ENCODE data around the gene LEMD1.

The LEMD1 gene

DNA sequence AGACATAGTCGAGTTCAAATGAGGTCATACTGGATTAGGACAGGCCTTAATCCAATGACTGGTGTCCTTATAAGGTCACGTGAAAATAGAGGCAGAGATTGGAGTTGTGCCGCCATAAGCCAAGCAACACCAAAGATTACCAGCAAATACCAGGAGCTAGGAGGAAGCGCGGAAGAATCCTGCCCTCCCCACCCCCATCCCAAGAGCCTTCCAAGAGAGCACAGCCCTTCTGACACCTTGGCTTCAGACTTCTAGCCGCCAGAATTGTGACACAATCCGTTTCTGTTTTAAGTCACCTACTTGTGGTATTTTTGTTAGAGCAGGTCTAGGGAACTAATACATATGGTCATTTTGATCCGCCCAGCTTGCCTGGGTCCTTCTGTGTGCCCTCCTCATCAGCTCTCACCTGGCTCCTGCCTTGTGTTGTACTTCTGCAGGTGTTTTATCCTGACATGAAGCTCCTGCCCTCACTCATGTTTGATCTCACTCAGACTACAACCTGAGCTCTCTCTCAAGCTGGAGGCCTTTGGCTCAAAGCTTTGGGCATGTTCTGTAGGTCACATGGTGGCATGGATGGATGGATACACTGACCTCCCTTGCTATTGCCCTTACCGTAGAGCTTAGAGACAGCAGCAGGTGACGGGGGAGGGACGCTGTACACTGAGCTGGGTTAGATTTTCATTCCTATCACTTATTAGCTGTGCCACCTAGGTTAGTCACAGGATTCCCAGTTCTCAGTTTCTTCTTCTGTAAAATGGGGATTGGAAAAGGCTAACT lies 89.7 kb downstream of the LEMD1 start:
- TF ChIP-seq TAF1 (IDR thresholded peaks at IDR 0.05; ENCODE audit: borderline replicate concordance, insufficient read depth, low read length), result no peak
- TF ChIP-seq SIN3A (IDR thresholded peaks at IDR 0.05; ENCODE audit: borderline replicate concordance, insufficient read depth, low read length), result no peak
